Stomach (tissue), 4 donors: ENCODE measurements around the gene LUM.

Experiments
- EP300 ChIP-seq: sonication (generic); formaldehyde crosslinking; IDR thresholded peaks from one replicate; pipeline ENCODE4 v1.6.1; 2017; ENCODE audit warnings: antibody characterized with exemption
- TF ChIP-seq, protein P1 (sequence below), 7 experiments: fragments of 450-650 bp in 4 of 7; fragments of 200-600 bp in 3 of 7; sonication (generic) in 3 of 7; IDR thresholded peaks; one replicate each; pipeline ENCODE4 v1.5.1; 2016 to 2019; ENCODE audit warnings: antibody characterized with exemption in 7 of 7, control low read depth in 2 of 7, mild to moderate bottlenecking in 1 of 7

GRCh38 chr12:91065396-91065795 lies 45.9 kb downstream of the LUM start:
- TF ChIP-seq, protein P1, sequence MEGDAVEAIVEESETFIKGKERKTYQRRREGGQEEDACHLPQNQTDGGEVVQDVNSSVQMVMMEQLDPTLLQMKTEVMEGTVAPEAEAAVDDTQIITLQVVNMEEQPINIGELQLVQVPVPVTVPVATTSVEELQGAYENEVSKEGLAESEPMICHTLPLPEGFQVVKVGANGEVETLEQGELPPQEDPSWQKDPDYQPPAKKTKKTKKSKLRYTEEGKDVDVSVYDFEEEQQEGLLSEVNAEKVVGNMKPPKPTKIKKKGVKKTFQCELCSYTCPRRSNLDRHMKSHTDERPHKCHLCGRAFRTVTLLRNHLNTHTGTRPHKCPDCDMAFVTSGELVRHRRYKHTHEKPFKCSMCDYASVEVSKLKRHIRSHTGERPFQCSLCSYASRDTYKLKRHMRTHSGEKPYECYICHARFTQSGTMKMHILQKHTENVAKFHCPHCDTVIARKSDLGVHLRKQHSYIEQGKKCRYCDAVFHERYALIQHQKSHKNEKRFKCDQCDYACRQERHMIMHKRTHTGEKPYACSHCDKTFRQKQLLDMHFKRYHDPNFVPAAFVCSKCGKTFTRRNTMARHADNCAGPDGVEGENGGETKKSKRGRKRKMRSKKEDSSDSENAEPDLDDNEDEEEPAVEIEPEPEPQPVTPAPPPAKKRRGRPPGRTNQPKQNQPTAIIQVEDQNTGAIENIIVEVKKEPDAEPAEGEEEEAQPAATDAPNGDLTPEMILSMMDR (IDR thresholded peaks at IDR 0.05): no peak
- TF ChIP-seq EP300: no peak
